ENCODE data around the gene ZNF585A.
"Not testable (repeated sequence)": the region's sequence is repeated elsewhere in the genome, so short reads cannot be mapped to it uniquely, and the experiment has no call there.

Gene ZNF585A

DNA sequence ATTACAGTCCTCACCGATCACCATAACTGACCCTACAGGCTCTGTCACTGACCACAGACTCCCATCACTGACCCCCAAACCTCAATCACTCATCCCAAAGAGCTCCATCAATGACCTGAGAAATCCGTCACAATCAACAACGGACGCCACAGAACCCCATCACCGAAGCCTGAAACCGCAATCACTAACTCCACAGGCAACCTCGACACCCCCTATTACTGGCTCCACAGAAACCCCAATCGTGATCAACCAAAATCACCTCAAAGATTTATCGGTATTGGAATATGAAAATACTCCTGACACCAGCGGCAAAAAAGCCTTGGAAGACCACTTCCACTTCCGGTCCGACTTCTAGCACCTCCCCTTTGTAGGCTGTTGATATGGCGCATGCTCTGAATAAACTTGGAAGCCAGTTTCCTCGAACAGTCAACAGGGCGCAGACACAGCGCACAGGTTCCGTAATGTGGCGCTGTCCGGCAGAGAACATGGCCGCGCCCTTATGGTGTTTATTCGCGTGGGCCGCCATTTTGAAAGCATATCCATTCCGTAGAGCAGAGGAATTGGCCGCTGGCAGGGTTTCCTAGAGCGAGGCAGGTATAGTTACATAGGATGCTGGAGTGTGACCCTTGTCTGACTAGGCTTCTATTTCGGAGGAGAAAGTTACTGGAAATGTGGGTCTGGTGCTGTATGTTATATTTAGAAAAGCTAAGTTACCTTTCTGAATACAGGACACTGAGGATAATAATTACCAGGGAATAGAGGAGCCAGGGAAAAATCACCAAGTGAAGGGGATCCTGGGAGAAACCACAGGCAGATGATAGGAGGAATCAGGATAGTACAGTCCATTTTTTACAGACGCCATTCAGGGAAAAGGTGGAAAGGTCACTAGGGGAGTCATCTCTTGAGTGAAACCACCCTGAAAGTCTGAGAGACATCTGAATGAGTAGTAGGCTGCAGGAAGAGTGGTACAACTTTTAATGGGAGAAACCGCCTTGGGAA is at the start of gene ZNF585A:
Gene ZNF585A, minus strand, starts transcription at position 328 of the 999 bp plus-strand sequence. CDS start 2,785 bp downstream, outside the sequence.
- DNase-seq, result peak; percentile 87 to 88

- DNase-seq, result no peak
Observed at GRCh38 chr19:37221136-37221535, 48.6 kb upstream of the ZNF585A start.

DNA sequence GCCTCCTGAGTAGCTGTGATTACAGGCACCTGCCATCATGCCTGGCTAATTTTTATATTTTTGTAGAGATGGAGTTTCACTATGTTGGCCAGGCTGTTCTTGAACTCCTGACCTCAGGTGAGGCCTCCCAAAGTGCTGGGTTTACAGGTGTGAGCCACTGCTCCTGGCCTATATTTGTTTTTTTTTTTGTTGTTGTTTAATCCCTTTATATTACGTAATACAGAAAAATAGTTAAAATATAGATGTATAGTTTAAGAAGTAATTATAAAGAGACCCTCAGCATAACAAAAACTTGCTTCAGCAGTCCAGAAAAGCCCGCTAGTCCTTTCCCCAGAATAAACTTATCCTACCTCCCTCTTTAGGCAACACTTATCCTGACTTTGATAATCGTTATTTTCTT is 47.9 kb upstream of the ZNF585A start:
- DNase-seq, result no peak

DNA sequence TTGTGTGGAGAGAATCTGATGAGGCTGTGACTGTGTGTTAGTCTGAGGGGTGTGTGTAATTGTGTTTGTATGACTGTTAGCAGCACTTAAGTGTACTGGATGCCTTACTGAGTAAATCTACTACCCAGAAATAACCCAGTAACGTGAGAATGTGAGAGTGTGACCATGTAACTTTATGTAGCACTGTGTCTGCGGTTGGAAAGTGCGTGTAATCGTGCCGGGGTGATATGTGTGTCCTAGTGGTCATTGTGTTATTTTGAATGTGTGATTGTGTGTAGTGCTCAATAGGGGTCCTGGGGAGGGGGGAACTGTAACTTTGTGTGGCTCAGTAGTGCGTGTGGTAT is 46.1 kb upstream of the ZNF585A start:
- no peak for DNase-seq

DNA sequence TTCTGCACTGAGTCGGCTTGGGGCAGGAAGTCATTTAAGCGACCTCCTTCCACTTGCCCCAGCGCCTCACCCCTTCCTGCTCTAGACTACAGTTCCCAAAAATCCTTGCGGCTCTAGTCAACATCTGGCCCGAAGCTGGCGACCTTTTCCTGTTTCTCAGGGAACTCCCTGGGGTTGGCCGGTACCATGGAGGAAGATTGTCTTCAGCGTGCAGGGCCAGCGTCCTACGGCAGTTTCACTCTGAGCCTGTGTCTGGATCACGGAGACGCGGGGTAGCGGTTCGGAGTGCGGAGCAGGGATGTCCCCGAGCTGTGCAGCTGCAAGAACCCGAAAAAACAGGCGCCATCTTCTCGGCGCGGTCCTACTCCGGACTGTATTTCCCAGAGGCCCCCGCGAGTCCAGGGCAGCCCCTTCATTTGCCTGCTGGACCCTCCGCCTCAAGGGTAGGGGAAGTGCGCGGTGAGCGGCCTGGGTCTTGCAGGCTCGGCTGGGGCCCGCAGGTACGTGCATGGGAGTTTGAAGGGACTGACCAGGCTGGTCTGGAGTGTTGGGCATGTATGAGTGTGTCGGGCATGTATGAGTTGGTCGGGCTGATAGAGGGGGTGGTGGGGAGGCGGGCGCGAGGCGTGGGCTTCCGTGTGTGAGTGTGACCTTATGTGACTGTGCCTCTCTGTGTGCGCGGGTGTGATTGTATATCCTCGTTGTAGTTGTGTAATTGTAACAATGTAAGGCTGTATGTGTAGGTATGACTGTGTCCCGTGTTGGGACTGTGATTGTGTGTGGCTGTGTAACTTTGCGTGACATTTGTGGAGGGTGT is 45.5 kb upstream of the ZNF585A start, which contains the start of gene ZNF383:
Gene ZNF383, plus strand, starts transcription at position 440 of the 817 bp plus-strand sequence. CDS start 12,240 bp downstream, outside the sequence.
- DNase-seq, result peak; percentile 76 to 77

DNA sequence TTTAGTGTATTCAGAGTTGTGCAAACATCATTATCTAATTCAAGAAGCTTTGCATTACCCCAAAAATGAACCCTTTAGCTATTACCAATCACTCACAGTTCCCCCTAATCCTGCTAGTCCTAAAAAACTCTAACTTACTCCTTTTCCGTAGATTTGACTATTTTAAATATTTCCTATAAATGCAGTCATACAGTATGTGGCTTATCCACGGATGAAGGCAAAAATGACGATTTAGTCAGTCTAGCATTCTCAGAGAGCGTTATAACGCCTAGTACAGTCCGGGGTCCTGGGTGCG is 44.9 kb upstream of the ZNF585A start:
- DNase-seq, result no peak

DNA sequence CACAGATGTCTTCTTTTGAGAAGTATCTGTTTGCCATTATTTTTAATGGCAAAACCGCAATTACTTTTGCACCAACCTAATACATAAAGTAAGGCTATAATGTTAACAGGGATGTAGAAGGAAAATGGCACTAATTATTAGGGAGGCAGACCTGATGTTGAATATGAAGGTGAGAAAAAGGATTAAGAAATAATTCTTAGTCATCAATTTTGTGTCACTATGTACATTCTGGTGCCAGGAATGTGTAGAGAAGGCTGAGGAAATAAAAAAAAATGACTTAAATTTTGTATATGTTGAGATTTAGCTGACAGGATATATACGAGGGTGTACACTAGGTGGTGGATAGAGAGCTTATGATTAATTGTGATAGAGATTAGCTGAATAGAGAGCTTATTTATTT is 25.3 kb upstream of the ZNF585A start:
- no peak for DNase-seq

DNA sequence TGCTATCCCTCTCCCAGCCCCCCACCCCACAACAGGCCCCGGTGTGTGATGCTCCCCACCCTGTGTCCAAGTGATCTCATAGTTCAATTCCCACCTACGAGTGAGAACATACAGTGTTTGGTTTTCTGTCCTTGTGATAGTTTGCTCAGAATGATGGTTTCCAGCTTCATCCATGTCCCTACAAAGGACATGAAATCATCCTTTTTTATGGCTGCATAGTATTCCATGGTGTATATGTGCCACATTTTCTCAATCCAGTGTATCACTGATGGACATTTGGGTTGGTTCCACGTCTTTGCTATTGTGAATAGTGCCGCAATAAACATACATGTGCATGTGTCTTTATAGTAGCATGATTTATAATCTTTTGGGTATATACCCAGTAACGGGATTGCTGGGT is 24.6 kb upstream of the ZNF585A start:
- not testable (repeated sequence) for DNase-seq

DNA sequence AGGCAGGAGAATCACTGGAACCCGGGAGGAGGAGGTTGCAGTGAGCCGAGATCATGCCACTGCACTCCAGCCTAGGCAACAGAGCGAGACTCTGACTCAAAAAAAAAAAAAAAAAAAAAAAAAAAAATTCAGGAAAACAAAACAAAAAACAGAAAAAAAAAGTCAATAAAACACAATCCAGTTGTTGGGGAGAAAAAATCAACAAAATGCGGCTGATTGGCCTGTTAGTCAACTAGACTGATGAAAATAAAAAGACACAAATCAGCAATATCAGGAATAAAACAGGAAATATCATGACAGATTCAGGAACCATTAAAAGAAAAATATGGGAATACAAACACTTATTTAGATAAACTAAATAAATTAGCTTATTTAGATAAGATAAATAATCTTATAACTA is 22.8 kb upstream of the ZNF585A start:
- DNase-seq, result not testable (repeated sequence)

DNA sequence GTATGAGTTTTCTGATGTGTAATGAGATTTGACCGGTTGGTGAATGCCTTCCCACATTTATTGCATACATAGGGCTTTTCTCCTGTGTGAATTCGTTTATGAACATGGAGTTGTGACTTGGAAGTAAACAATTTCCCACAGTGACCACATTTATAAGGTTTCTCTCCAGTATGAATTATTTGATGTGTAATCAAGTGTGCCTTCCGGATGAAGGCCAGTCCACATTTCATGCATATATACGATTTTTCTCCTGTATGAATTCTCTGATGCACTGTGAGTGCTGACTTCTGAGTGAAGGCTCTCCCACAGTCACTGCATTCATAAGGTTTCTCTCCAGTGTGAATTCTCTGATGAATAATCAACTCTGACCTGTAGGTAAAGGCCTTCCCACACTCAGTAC is 13.6 kb upstream of the ZNF585A start:
- not testable (repeated sequence) for DNase-seq

- DNase-seq, result no peak
Observed at GRCh38 chr19:37165635-37166034, 6.9 kb downstream of the ZNF585A start.

DNA sequence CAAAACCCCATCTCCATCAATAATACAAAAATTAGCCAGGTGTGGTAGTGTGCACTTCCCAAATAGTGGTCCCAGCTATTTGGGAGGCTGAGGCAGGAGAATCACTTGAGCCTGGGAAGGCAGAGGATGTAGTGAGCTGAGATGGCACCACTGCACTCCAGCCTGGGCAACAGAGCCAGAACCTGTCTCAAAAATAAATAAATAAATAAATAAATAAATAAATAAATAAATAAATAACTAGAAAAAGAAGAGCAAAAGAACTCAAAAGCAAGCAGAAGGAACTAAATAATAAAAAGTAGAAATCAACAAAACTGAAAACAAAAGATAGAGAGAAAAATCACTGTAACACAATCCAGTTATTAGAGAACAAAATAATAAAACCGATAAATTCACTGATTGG is 12.3 kb downstream of the ZNF585A start:
- DNase-seq, result no peak

- no peak for DNase-seq
Observed at GRCh38 chr19:37148214-37148613, 24.3 kb downstream of the ZNF585A start.

DNA sequence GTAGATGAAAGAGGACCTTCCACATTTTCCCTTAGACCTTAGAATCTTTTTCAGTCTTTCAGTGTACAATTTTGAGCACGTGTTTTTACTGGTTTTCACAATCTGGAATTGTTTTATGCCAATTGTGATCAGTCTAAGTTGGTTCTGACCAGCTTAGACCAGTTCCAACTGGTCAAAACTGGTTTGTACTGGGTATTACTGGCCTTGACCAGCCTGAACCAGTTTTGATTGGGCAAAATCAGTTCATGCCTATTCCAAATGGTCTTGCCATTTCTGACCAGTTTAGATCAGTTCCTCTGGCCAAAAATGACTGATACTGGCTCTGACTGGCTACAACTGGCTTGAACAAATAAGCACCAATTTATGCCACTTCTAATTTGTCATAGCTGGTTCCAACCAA is 36.4 kb downstream of the ZNF585A start:
- DNase-seq, result no peak

- DNase-seq, result no peak
Observed at GRCh38 chr19:37128821-37129177, 43.7 kb downstream of the ZNF585A start.

DNA sequence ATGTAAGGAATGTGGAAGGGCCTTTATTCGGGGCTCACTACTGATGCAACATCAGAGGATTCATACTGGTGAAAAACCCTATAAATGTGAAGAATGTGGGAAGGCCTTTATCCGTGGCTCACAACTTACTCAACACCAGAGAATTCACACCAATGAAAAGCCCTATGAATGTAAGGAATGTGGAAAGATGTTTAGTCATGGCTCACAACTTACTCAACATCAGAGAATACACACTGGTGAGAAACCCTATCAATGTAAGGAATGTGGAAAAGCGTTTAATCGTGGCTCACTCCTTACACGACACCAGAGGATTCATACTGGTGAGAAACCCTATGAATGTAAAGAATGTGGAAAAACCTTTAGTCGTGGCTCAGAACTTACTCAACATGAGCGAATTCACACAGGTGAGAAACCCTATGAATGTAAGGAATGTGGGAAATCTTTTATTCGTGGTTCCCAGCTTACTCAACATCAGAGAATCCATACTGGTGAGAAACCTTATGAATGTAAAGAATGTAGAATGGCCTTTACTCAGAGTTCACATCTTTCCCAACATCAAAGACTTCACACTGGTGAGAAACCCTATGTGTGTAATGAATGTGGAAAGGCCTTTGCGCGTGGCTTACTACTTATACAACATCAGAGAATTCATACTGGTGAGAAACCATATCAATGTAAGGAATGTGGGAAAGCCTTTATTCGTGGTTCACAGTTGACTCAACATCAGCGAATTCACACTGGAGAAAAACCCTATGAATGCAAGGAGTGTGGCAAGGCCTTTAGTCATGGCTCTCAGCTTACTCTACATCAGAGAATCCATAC is 44.3 kb downstream of the ZNF585A start:
- no peak for DNase-seq

DNA sequence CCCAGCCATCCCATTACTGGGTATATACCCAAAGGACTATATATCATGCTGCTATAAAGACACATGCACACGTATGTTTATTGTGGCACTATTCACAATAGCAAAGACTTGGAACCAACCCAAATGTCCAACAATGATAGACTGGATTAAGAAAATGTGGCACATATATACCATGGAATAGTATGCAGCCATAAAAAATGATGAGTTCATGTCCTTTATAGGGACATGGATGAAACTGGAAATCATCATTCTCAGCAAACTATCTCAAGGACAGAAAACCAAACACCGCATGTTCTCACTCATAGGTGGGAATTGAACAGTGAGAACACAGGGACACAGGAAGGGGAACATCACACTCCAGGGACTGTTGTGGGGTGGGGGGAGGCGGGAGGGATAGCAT is 50.4 kb downstream of the ZNF585A start:
- not testable (repeated sequence) for DNase-seq

DNA sequence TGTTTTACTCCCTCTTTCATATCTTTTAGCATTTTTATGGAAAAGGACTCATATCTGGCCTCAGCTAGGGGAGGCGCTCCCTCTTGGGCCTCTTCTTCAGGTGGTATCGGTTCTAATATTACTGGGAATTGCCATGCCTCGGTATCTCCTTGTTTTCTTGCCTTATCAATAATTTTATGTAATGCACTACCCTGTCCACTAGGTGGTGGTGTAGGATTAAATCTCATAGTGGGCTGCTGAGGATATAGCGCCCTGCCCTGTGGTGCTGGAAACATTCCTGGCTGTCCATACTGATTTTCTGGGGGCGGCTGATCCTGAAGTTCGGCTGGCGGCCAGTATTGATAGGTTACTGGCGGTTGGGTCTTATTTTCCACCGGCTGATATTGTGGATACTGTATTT is 58.5 kb downstream of the ZNF585A start:
- DNase-seq, result no peak

DNA sequence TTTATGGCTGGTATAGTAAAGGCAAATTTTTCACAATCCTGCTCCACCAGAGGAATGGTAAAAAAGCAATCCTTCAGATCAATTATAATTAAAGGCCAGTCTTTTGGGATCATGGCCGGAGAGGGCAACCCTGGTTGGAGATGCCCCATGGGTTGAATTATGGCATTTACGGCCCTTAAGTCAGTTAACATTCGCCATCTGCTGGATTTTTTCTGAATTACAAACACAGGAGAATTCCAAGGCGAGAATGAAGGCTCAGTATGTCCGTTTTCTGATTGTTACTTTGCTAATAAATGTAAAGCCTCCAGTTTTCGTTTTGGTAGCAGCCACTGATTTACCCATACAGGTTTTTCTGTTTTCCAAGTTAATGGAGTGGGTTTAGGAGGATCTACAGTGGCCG is 60.7 kb downstream of the ZNF585A start:
- not testable (repeated sequence) for DNase-seq

GRCh38 chr19:37104135-37104534 is 68.4 kb downstream of the ZNF585A start:
- not testable (repeated sequence) for DNase-seq

GRCh38 chr19:37098570-37098969 is 73.9 kb downstream of the ZNF585A start:
- no peak for DNase-seq

DNA sequence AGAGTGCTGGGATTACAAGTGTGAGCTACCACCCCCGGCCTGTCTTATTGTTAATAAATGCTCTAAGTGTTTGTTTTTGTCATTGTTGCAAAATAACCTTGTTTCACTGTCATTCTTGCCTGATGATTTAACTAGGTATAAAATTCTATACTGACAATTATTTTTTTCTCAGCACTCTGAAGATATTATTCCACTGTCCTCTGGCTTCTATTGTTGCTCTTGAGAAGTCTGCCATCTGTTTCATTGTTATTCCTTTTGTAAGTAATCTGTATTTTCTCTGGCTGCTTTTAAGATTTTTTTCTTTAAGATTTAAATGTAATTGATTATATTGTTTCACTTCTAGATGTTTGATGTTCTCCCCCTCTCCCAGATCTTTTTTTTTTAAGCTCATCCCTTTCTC is 76.6 kb downstream of the ZNF585A start:
- DNase-seq, result no peak
